Panc1 (cell line): ENCODE data around the gene NSUN6. TPM values are rescaled to one million over a fixed set of nuclear protein-coding genes. Genes with fewer than 3 reads are reported as not detected.

Experiments
- ATAC-seq: fragments of 200-7000 bp; cut with Tn5 transposase; 2 replicates; pipeline ENCODE4 v1.9.1; 2020; ENCODE audit warnings: mild to moderate bottlenecking, moderate library complexity
- BruUV-seq: library from RNA; stranded (reverse); fragments of 400-500 nt; replicated peaks from 2 replicates; lab custom pipeline; 2021; lab: Mats Ljungman, UMichigan
- CTCF ChIA-PET: fragments of 300-600 bp; sonication (Branson Sonifier 250); formaldehyde crosslinking; loops from one replicate; lab custom pipeline; 2022; ENCODE audit warnings: antibody characterized with exemption; lab: Charles Lee
- POLR2A ChIA-PET: fragments of 300-600 bp; sonication (Branson Sonifier 250); formaldehyde crosslinking; loops from one replicate; lab custom pipeline; 2022; ENCODE audit warnings: antibody characterized with exemption; lab: Charles Lee
- DNase-seq: peaks from one replicate; pipeline ENCODE4 v3.0.0-alpha.2; 2010; ENCODE audit warnings: low read depth, low spot score
- H3K27ac ChIP-seq: 2 replicates; pipeline ENCODE4 v1.5.1; 2011; ENCODE audit warnings: mild to moderate bottlenecking, low read length, inconsistent platforms
- H3K27me3 ChIP-seq: fragments of 200-500 bp; sonication (Bioruptor generic); 2 replicates; pipeline ENCODE4 v1.6.0; 2014; ENCODE audit warnings: low read length, inconsistent platforms; ENCODE audit not compliant: control insufficient read depth, insufficient read depth
- H3K36me3 ChIP-seq: fragments of 200-500 bp; sonication (Bioruptor generic); 2 replicates; pipeline ENCODE4 v1.5.1; 2014; ENCODE audit warnings: inconsistent platforms, mild to moderate bottlenecking, low read length, moderate library complexity; ENCODE audit not compliant: control insufficient read depth, insufficient read depth
- H3K4me1 ChIP-seq: 2 replicates; pipeline ENCODE4 v1.5.1; 2011; ENCODE audit warnings: inconsistent platforms, mild to moderate bottlenecking, low read length, moderate library complexity; ENCODE audit not compliant: control insufficient read depth, insufficient read depth
- H3K4me3 ChIP-seq, 2 experiments: 2 replicates each; pipeline ENCODE4 v1.5.1; 2011 to 2012; ENCODE audit warnings: low read depth in 2 of 2, low read length in 2 of 2, mild to moderate bottlenecking in 2 of 2, inconsistent platforms in 1 of 2, moderate library complexity in 1 of 2
- H3K9me3 ChIP-seq: fragments of 200-500 bp; sonication (Bioruptor generic); 2 replicates; pipeline ENCODE4 v1.5.1; 2014; ENCODE audit warnings: low read depth, mild to moderate bottlenecking, inconsistent platforms, low read length, moderate library complexity; ENCODE audit not compliant: control insufficient read depth, insufficient read depth
- POLR2AphosphoS5 ChIP-seq: IDR thresholded peaks from 2 replicates; pipeline ENCODE4 v1.6.1; 2012; ENCODE audit warnings: mild to moderate bottlenecking, low read depth, low read length, moderate library complexity
- SIN3A ChIP-seq: IDR thresholded peaks from 2 replicates; pipeline ENCODE4 v1.6.1; 2012; ENCODE audit warnings: low read depth, mild to moderate bottlenecking, low read length, moderate library complexity, borderline replicate concordance; ENCODE audit not compliant: insufficient read depth
- TCF7L2 ChIP-seq: IDR thresholded peaks from 2 replicates; pipeline ENCODE4 v1.6.1; 2011; ENCODE audit warnings: mild to moderate bottlenecking, low read depth, low read length, inconsistent platforms
- in situ Hi-C: cut with HindIII; loops from 2 replicates; pipeline ENCODE4 v1.10.0; 2016; ENCODE audit warnings: low sequenced_read_pairs, low pct_unique_long_range_greater_than_20kb
- intact Hi-C: fragments of 100-400 bp; cut with micrococcal nuclease; formaldehyde crosslinking; loops from one replicate; pipeline ENCODE4 v1.10.0; 2022; ENCODE audit not compliant: unreplicated experiment
- total RNA-seq: library from RNA; stranded (reverse); gene quantifications from one replicate; pipeline ENCODE4 v1.2.1, GENCODE V29; 2021; ENCODE audit not compliant: unreplicated experiment
- TF ChIP-seq, protein P1 (sequence below): fragments of 450-650 bp; IDR thresholded peaks from 2 replicates; pipeline ENCODE4 v1.5.1; 2017; ENCODE audit warnings: mild to moderate bottlenecking
- TF ChIP-seq, protein P2 (sequence below), 2 experiments: IDR thresholded peaks; 2 replicates each; pipeline ENCODE4 v1.6.1; 2011 to 2012; ENCODE audit warnings: low read depth in 2 of 2, control low read depth in 1 of 2, low read length in 1 of 2, mild to moderate bottlenecking in 1 of 2, moderate library complexity in 1 of 2; ENCODE audit not compliant: insufficient read depth in 1 of 2

NSUN6 gene
- total RNA-seq, 1 experiment from 2014 or later = 4.3 TPM

DNA sequence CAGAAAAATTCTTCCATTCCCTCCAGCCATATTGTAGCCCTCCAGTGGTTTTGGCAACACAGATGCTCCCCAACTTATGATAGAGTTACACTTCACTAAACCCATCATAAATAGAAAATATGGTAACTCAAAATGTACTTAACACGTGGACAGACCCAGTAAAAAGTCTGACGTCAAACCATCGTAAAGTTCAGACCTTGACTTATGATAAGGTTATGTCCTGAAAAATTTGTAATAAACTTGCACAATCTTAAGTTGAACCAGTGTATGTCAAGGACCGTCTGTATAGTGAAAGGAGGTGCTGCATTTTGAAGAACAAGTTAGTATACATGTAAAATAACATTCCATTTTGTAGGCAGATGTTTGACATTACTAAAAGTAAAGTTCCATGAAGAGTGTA lies 142.8 kb downstream of the NSUN6 start:
- Histone ChIP-seq H3K27ac (no peak overlapping the region), H3K4me3 (no peak overlapping the region), H3K36me3 (no peaks in the 10 kb centered on the region), H3K4me1 (no peaks in the 10 kb centered on the region), H3K27me3 (no peaks in the 10 kb centered on the region; the same call in 1 of the 2 replicates), H3K9me3 (no peaks in the 10 kb centered on the region)
- TF ChIP-seq, protein P1, sequence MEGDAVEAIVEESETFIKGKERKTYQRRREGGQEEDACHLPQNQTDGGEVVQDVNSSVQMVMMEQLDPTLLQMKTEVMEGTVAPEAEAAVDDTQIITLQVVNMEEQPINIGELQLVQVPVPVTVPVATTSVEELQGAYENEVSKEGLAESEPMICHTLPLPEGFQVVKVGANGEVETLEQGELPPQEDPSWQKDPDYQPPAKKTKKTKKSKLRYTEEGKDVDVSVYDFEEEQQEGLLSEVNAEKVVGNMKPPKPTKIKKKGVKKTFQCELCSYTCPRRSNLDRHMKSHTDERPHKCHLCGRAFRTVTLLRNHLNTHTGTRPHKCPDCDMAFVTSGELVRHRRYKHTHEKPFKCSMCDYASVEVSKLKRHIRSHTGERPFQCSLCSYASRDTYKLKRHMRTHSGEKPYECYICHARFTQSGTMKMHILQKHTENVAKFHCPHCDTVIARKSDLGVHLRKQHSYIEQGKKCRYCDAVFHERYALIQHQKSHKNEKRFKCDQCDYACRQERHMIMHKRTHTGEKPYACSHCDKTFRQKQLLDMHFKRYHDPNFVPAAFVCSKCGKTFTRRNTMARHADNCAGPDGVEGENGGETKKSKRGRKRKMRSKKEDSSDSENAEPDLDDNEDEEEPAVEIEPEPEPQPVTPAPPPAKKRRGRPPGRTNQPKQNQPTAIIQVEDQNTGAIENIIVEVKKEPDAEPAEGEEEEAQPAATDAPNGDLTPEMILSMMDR = no peak
- TF ChIP-seq POLR2AphosphoS5 (no peak), TCF7L2 (no peak), SIN3A (no peak)
- TF ChIP-seq, protein P2, sequence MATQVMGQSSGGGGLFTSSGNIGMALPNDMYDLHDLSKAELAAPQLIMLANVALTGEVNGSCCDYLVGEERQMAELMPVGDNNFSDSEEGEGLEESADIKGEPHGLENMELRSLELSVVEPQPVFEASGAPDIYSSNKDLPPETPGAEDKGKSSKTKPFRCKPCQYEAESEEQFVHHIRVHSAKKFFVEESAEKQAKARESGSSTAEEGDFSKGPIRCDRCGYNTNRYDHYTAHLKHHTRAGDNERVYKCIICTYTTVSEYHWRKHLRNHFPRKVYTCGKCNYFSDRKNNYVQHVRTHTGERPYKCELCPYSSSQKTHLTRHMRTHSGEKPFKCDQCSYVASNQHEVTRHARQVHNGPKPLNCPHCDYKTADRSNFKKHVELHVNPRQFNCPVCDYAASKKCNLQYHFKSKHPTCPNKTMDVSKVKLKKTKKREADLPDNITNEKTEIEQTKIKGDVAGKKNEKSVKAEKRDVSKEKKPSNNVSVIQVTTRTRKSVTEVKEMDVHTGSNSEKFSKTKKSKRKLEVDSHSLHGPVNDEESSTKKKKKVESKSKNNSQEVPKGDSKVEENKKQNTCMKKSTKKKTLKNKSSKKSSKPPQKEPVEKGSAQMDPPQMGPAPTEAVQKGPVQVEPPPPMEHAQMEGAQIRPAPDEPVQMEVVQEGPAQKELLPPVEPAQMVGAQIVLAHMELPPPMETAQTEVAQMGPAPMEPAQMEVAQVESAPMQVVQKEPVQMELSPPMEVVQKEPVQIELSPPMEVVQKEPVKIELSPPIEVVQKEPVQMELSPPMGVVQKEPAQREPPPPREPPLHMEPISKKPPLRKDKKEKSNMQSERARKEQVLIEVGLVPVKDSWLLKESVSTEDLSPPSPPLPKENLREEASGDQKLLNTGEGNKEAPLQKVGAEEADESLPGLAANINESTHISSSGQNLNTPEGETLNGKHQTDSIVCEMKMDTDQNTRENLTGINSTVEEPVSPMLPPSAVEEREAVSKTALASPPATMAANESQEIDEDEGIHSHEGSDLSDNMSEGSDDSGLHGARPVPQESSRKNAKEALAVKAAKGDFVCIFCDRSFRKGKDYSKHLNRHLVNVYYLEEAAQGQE (IDR thresholded peaks at IDR 0.05; ENCODE audit: insufficient read depth in 1 of 2, low read depth in 2 of 2, low read length in 1 of 2) = no peak
- no TSS peak for BruUV-seq
- ATAC-seq = no peak
- no peak for DNase-seq
- in situ Hi-C loops (no loop called here), intact Hi-C loops (no loop called here)
- POLR2A ChIA-PET = no interaction called here
- CTCF ChIA-PET = no interaction called here

DNA sequence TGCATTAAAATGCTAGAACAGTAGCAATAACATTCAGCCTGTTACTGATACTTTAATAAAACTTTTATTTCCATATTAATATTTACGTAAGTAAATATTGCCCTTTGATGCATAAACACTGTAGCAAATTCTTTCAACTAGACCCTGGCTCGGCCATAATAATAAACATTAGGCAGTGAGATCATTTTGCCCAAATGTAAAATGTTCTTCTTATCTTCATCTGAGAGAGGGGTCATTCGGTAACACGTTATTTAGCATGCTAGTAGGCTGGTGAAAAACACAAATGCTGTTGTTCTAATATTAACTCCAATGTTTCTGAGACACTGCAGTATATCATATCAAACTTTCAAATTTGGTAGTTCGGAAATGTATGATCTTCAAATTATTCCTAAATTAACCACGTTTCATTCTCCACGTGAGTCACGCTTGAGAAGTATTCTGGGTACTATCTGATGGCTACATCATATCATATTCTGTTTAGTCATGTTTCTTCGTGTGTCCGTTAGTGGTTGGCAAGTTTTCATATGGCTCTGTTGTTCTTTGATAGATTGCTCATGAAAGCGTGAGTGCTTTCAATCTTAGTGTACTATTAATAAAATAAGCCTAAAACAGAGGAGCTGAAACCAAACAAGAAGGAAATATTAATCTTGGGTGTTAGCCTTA lies 145.8 kb downstream of the NSUN6 start:
- H3K4me3 ChIP-seq = no peak overlapping the region
- DNase-seq (no peak), ATAC-seq (no peak)
- intact Hi-C loops (no loop called here), in situ Hi-C loops (no loop called here)
- no peaks in the 10 kb centered on the region for H3K27me3 ChIP-seq
- BruUV-seq = no TSS peak
- H3K4me1 ChIP-seq = no peaks in the 10 kb centered on the region
- H3K9me3 ChIP-seq = no peaks in the 10 kb centered on the region
- ChIA-PET CTCF (no interaction called here), POLR2A (no interaction called here)
- no peak overlapping the region for H3K27ac ChIP-seq
- no peaks in the 10 kb centered on the region for H3K36me3 ChIP-seq
- no peak for TF ChIP-seq TCF7L2
- TF ChIP-seq, protein P2 (IDR thresholded peaks at IDR 0.05; ENCODE audit: insufficient read depth in 1 of 2, low read depth in 2 of 2, low read length in 1 of 2) = no peak
- TF ChIP-seq SIN3A = no peak
- no peak for TF ChIP-seq POLR2AphosphoS5
- TF ChIP-seq, protein P1 = no peak
